Stimulated activated CD4-positive, alpha-beta T cell treated with anti-CD3 and anti-CD28 coated beads, Interleukin-4, amount 100 ng/mL, for 4 hours (primary cell): Measurements from ENCODE around the gene KCTD21.
A peak's percentile ranks its signal among the peaks of the same experiment; 100 is the strongest.
"Not testable (repeated sequence)": the region's sequence is repeated elsewhere in the genome, so short reads cannot be mapped to it uniquely, and the experiment has no call there.

ENCODE experiments used
- DNase-seq, 2 experiments: peaks; one replicate each; pipeline ENCODE4 v3.0.0-alpha.2; 2020

The KCTD21 gene

DNA sequence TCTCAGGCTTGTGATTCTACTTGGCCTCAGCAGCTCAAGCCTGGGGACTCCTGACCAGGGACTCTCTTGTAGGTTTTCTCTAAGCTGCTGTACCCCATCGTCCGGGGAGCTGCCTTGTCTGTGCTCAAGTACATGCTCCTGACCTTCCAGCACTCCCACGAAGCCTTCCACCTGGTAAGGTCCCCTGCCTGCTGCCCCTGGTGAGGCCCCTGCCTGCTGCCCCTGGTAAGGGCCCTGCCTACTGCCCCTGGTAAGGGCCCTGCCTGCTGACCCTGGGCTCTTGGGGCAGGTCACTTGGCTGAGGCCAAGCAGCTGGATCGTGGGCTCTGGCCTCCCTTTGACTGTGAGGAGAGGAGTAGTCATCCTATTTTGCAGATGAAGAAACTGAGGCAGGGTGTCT lies 11.6 kb upstream of the KCTD21 start:
- DNase-seq: no peak

DNA sequence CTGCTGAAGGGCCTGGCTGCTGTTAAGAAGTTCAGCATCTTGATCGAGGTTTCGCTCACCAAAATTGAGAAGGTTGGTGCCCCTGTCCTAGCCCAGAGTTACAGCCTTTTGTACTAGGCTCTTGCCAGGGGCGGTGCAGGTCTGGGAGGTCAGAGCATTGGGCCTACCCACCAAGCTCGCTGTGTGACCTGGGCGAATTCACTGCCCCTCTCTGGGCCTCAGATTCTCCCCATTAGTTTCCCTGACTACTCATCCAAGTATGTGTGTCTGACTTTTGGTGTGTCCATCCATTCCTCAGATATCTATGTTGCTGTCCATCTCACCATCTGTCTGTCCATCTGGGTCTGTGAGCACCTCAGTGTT lies 11.2 kb upstream of the KCTD21 start:
- DNase-seq: no peak

DNA sequence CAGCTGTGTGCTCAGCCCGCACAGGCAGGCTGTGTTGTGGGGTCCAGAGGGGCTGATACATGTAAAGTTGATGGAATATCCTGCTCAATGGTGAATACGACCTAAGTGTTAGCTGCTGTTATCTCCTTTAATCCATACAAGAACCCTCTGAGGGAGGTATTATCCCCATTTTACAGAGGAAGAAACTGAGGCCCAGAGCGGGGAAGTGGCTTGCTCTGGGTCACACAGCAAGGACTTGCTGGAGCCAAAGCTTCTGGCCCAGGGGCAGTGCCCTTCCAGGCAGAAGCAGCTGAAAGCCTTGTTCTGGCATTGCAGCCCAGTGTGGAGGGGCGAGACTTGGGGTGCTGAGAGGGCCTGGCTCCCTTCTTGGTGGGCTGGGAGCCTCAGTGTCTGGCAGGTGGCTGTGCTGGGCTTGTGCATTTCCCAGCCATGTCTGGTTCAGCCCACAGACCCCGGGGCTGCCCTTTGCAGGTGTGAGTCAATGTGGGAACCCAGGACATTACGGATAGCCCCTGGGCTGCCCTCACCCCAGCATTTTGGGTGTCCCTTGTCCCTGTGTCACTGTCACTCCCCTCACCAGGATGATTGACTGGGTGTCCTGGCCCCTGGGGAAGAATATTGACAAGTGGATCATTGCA lies 10.7 kb upstream of the KCTD21 start:
- no peak for DNase-seq

DNA sequence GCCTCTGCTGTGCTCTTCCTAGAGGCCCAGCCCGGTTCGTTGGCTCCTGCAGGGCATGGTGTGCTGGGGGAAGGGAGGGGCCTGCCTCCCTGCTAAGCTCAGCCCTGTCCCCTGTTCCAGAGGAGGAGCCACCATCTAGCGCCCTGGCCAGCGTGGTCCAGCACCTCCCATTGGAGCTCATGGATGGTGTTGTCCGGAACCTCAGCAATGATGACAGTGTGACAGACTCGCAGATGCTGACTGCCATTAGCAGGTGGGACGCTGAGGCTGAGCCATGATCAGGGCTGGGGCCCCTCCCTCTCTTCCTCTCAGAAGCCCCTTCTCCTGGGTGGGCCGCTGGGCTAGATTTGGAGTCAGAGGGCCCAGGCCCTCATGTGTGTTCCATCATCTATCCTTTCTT lies 9.4 kb upstream of the KCTD21 start:
- no peak for DNase-seq

DNA sequence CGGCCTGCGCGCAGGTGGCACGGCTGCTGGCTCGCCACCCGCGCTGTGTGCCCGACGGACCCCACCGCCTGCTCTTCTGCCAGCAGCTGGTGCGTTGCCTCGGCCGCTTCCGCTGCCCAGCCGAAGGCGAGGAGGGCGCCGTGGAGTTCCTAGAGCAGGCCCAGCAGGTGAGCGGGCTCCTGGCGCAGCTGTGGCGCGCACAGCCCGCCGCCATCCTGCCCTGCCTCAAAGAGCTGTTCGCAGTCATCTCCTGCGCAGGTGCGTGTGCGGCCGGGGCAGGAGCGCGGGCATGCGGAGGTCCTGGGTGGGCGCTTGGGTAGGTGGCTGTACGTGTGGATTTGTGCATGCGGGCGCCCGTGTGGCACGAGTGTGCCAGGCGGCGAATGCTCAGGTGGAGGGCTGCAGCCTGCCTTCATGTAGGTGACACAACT lies 8.2 kb upstream of the KCTD21 start:
- no peak for DNase-seq

DNA sequence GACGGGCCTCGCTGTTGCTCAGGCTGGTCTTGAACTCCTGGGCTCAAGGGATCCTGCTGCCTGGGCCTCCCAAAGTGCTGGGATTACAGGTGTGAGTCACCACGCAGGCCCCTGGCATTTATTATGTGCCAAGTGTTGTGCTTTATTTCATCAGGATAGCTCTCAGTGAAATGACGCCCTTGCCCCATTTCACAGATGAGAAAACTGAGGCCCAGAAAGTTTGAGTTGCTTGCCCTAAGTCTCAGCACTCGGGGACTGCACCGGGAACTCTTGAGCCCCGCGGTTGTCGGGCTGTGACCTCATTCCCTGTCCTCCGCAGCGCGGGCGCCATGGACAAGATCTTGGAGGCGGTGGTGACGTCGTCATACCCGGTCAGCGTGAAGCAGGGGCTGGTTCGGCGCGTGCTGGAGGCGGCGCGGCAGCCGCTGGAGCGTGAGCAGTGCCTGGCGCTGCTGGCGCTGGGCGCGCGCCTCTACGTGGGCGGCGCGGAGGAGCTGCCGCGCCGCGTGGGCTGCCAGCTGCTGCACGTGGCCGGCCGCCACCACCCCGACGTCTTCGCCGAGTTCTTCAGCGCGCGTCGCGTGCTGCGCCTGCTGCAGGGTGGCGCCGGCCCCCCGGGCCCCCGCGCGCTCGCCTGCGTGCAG lies 7.6 kb upstream of the KCTD21 start:
- DNase-seq: no peak

DNA sequence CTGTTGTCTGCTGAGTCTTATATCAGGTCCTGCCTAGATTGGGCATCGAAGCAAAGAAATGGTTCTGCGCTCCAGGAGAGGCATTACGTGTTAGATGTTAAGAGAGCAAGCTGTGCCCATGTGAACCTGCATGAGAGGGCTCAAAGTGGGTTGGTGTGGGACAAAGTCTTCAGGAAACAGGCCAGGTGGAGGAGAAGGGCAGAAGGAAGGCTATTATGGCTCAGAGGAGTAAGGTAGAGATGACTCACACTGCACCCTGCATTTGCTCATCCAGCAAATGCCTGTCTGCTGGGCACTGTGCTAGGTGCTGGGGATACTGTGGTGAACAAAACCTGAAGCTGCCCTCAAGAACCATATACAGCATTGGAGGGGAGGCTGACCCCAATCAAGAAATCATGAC lies 6.1 kb upstream of the KCTD21 start:
- DNase-seq: no peak

DNA sequence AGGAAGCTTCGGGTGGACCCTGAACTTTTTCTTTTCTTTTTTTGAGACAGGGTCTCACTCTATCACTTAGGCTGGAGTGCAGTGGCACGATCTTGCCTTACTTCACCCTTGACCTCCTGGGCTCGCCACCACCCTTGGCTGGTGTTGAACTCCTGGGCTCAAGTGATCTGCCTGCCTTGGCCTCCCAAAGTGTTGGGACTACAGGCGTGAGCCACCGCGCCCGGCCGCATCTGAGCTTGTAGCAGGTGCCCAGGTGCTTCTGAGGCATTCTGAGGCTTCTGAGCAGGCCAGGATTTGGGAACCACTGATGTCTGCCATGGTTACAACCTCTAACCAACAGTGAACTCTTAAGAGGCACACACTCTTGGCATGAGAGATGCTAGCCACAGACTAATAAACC lies 5.4 kb upstream of the KCTD21 start:
- DNase-seq: no peak

DNA sequence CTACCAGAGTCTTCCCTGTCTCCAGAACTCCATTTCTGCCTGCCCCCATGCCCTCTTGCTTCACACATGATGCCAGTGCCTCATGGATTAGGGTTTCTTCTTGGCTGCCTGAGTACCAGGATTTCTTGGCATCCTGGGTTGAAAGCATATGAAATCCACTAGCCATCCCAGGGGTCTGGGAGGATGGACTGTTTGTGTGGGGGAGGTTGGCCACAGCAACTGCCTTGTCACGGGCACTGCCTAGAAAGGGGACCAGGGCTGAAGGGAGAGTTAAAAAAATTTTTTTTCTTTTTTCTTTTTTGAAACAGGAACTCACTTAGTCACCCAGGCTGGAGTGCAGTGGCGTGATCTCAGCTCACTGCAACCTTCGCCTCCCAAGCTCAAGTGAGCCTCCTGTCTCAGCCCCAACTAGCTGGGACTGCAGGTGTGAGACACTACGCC lies 4.5 kb upstream of the KCTD21 start:
- peak in 1 of 2 experiments; percentile 22 for DNase-seq

DNA sequence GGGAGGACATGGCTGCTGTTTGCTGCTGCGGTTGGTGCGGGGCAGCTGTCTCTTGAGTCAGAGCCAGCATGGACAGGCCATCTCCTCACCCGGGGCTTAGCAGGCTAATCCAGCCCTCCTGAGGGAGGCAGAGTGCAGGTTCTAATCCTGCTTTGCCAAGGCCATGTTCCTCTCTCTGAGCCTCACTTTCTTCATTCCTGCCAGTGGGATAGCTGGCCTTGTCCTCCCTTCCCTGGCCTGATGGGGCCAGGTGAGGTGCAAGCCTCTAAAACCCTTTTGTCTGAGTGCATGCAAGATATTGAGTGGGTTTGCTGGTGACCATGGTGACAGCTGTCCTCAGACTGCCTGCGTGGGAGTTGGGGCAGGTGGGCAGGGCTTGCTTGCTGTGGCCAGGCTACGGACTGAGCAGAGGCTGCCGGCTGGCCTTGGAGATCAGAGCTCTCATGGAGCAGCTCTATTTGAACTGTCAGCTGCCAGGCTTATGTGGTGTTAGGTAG lies 3.8 kb upstream of the KCTD21 start:
- DNase-seq: no peak

DNA sequence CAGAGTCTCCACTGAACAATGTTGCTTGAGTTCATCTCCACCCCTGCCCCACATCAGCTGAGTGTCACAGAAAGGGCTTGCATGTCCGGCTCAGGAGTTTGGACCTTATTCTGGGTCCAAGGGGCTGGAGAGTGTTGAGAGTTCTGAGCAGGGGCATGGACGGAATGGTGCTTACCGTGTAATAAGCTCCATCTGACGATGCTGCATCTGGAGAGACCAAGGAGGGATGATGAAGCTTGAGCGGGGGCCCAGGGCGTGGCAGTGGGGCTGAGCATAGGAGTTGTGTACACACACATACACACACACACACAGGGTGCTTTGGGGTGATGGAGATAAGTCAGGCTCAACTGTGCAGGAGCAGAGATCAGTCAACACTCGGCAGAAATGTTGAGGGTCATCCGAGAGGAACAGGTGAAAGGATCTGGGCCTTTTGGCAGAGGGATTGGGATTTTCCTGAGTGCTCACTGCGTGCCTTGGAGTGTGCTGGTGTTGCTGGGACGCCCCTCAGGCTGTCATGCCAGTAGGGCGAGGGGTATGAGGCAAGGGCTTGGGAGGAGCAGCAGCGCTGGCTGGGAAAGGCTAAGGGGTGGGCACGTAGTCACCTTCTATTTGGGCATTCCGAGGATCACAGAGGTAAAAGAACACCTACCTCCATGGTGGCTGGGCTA lies 2.6 kb upstream of the KCTD21 start:
- no peak for DNase-seq

DNA sequence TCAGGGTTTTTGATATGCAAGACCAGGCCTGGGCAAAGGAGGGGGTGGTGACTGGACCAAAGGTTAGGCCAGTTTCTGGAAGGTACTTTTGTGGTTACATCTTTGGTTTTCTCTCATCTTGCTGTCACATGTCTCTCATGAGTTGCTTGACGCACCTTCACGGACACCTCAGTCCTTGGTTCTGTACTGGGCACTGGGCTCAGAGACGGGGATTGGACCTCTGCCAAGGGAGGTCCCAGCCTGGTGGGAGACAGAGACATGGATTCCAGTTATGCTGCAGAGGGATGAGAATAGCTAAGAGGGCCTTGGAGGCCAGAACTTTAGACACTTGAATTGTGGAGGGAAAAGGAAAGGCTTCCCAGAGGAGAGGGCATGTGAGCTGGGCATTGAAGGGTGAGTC lies 1.9 kb upstream of the KCTD21 start:
- no peak for DNase-seq

DNA sequence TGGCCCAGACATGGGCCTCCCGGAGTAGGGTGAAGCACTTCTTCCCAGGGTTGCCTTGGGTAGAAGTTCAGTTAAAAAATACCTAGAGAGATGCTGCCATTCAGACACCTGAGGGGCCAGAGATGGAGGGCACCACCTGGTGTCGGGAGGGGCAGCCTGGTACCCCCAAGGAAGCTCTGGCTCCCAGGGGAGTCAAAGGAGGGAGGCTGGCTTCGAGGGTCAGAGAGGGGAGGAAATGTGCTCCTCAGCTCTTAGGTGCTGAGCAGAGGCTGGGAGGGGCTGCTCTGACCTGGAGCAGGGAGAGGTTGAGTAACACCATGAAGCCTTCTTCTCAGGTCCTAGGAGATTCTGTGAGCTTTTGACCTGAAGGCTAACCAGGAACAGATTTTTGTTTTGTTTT lies 1.4 kb upstream of the KCTD21 start:
- no peak for DNase-seq

DNA sequence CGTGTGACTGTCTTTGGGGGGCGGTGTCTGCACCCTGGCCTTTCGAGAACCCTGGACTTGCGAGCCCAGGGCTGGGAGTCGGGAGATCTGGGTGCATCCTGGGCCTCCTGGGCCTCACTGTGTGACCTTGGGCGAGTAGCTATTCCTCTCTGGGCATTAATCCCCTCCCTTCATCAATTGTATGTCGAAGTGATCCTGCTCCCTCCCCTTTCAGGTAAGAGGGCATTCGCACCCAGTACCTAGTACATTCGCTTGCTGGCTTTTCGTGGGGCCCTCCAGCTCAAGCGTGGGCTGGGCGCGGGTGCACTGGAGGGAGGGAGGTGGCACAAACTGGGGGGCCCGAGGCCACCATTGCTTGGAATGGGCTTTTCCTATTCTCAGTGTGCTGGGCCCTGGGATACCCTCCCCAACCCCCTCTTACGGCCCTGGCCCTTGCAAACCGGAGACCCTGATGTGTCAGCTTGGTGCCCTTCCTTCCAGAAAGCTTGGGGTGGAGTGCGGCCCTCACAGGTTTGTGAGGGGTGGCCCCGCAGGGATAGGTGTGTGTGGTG lies 823 bp upstream of the KCTD21 start:
- no peak for DNase-seq

DNA sequence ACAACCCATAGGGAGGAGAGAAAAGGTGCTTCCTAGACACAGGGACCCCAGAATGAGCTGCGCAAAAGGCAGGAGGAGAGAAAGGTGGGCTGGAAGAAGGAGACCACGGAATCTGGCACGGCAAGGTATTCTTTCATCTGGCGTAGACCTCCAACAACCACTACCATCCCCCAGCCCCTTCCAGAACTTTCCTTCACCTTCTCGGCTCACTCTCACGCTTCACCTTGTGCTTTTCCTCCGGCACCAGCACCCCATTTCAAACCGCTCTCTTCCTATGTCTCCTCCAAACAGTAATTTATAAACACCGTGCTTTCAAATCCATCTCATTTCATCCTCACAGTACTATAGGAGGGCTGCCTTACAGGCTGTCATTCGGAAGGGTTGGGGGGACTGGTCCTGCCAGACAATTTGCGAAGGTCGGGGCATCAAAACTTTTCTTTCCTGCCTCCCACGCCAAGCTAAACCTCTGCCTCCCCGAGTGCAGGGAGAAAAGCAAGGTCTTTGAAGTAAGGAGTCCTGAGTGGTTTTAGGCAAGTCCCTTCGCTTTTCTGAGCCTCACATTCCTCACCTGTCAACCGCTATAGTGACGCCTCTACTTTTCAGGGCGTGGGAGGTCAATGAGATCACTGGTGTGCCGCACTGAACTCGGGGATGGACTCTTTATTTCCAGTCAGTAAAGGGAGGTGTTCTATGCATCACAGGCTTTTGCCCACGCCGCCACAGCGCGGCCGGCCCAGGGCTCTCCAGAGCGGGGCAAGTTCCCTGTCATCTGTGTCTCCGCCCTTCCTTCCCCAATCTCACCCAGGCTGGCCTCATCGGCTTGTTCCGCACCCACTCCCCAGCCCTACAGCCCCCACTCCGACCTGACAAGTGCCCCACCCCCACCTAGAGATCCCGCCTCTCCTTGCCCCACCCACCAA lies 800 bp downstream of the KCTD21 start:
- DNase-seq: peak; percentile 65 to 91

DNA sequence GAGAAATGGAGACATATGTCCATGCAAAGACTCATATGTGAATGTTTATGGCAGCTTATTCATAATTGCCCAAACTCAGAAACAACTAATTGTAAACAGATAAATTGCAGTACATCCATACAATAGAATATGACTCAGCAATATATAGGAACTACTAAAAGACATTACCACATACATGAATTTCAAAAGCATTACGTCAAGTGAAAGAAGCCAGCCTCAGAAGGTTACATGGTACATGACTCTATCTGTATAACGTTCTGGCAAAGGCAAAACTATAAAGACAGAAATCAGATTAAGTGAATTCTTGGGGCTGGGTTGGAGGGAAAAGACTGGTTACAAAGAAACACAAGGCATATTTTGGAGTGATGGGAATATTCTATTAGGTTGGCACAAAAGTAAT lies 7.2 kb downstream of the KCTD21 start:
- no peak for DNase-seq

DNA sequence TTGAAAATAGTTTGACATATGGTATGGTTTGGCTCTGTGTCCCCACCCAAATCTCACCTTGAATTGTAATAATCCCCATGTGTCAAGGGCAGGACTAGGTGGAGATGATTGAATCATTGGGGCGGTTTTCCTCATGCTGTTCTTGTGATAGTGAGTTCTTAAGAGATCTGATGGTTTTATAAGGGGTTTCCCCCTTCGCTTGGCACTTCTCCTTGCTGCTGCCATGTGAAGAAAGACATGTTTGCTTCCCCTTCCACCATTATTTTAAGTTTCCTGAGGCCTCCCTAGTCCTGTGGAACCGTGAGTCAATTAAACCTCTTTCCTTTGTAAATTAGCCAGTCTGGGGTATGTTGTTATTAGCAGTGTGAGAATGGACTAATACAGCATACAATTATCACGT lies 7.7 kb downstream of the KCTD21 start:
- no peak for DNase-seq

DNA sequence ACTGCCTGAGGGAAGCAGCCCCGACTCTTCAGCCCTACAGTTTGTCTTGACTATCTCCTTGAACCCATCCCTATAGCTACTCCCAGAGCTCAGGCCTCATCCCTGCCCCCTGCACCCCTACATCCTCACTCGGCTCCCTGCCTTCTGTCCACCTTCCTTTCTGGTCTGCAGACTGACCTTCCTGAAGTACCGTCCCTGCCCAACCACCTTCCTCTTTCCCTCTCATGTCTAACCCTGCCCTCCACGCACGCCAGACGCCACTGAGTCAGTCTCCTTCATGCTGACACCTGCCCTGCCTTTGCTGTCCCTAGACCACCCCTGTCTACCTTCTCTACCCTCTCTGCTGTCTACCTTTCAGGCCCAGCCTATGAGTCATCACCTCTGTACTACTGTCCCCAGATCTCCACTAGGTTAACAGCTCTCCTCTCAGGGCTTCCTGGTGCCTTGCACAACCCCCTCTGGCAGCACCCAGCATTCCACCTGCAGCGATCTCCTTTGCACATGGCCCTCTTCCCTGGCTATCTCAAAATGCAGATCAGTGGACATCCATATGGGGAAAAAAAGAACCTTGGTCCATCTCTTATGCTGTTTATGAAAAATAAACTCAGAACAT lies 8.9 kb downstream of the KCTD21 start:
- no peak for DNase-seq

DNA sequence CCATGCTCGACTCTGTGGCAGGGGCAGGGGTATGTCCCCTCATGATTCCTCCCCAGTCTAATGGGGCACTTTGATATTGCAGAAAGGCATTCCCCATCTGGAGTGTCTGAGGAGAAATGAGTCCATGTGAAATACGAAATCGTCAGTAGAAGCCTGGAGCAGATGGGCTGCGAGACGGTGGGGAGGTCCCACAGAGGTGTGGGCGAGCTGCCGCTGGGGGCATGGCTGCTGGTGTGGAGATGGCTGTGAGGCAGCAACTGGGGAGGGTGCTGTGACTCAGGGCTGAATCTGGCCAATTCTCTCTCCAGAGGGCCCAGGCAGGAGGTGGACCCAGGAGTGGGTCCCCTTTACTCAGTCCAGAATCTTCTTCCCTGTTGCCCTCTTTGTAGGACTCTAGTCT lies 11.2 kb downstream of the KCTD21 start:
- DNase-seq: no peak

DNA sequence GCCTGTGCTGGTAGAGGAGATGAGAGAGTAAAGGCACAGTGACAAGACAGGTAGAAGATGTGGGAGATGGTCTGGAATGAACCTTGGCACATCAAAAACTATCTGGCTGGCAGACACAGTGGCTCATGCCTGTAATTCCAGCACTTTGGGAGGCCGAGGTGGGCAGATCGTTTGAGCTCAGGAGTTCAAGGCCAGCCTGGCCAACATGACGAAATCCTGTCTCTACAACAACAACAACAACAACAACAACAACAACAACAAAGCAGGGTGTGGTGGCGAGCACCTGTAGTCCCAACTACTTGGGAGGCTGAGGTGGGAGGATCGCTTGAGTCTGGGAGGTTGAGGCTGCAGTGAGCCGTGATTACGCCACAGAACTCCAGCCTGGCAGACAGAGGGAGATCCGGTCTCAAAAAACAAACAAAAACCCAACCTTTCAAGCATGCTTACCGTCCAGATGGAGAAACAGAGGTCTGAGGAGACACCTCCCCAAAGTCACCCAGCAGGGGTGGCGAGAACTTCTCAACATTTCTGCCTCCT lies 11.8 kb downstream of the KCTD21 start:
- no peak for DNase-seq

DNA sequence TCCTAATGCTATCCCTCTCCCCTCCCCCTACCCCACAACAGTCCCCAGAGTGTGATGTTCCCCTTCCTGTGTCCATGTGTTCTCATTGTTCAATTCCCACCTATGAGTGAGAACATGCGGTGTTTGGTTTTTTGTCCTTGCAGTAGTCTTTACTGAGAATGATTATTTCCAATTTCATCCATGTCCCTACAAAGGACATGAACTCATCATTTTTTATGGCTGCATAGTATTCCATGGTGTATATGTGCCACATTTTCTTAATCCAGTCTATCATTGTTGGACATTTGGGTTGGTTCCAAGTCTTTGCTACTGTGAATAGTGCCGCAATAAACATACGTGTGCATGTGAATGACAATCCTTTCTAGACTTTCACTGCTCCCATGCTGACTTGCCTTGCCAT lies 12.6 kb downstream of the KCTD21 start:
- DNase-seq: not testable (repeated sequence)

DNA sequence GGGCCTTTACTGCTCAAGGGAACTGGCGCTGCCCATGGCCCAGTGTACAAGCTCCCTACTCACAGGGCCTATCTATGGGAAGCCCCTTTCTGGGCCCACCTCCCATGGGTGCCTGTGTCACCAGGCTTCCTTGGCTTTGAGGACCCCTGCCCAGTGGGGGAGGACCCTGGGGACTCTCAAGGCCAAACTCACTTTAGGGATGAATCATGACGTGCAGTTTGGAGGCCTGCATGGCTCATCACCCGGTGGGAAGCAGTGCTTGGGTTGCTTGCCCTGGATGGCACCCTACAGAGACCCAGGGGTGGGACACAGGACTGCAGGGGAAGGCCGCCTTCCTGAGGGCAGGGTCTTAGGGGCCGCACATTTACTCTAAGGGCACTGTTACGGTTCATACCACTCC lies 16.5 kb downstream of the KCTD21 start:
- DNase-seq: no peak
